Measurements from ENCODE around the gene RARS2.
A peak's percentile ranks its signal among the peaks of the same experiment; 100 is the strongest.

The RARS2 gene

DNA sequence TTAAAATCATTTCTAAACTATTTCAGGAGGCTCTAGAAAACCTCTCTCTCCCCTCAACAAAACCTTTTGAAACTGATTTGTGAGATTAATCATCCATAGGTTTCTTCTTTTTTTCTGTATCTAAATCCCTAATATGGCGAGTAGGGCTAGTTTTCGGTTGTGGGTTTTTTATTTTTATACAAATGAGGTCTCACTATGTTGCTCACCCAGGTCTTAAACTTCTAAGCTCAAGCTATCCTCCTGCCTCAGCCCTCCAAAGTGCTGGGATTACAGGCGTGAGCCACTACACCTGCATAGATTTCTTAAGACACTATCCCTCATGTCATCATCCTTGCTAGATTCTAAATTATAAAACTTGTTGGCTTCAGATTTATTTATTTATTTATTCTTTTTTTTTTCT is 44.1 kb upstream of the RARS2 start:
- Histone ChIP-seq H3K79me2 (ENCODE audit: insufficient read depth, low read depth) (no peaks in the 10 kb centered on the region), H3K4me3 (IDR thresholded peaks at IDR 0.05; ENCODE audit: insufficient read depth, low read depth, low read length) (no peak overlapping the region), H4K20me1 (ENCODE audit: insufficient read depth) (no peaks in the 10 kb centered on the region), H2AFZ (ENCODE audit: low read depth) (no peak overlapping the region), H3K27me3 (ENCODE audit: insufficient read depth, low read depth) (no peaks in the 10 kb centered on the region), H3K4me1 (ENCODE audit: low read depth, poor library complexity, severe bottlenecking) (peaks cover 58% of the 10 kb centered on the region), H3K9ac (no peak overlapping the region), H3K4me2 (no peak overlapping the region), H3K27ac (no peak overlapping the region), H3K36me3 (ENCODE audit: insufficient read depth) (no peaks in the 10 kb centered on the region)
- TF ChIP-seq, protein P1, sequence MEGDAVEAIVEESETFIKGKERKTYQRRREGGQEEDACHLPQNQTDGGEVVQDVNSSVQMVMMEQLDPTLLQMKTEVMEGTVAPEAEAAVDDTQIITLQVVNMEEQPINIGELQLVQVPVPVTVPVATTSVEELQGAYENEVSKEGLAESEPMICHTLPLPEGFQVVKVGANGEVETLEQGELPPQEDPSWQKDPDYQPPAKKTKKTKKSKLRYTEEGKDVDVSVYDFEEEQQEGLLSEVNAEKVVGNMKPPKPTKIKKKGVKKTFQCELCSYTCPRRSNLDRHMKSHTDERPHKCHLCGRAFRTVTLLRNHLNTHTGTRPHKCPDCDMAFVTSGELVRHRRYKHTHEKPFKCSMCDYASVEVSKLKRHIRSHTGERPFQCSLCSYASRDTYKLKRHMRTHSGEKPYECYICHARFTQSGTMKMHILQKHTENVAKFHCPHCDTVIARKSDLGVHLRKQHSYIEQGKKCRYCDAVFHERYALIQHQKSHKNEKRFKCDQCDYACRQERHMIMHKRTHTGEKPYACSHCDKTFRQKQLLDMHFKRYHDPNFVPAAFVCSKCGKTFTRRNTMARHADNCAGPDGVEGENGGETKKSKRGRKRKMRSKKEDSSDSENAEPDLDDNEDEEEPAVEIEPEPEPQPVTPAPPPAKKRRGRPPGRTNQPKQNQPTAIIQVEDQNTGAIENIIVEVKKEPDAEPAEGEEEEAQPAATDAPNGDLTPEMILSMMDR (conservative IDR thresholded peaks at IDR 0.05; ENCODE audit: low read depth, low read length), result no peak

DNA sequence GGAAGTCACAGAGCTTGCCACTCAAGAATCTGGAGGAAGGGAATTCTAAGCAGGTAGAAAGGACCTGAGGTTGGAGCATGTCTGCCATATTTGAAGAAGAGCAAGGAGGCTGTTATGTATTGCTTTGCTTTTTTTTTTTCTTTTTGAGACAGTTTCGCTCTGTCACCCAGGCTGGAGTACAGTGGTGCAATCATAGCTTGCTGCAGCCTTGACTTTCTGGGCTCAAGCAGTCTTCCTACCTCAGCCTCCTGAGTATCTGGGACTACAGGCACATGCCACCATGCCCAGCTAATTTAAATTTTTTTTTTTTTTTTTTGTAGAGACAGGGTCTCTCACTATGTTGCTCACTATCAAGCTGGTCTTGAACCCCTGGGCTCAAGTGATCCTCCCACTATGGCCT is 41.0 kb upstream of the RARS2 start:
- Histone ChIP-seq H3K36me3 (ENCODE audit: insufficient read depth) (no peaks in the 10 kb centered on the region), H3K9ac (no peak overlapping the region), H3K27ac (no peak overlapping the region), H3K4me1 (ENCODE audit: low read depth, poor library complexity, severe bottlenecking) (peaks cover 40% of the 10 kb centered on the region), H3K4me2 (no peak overlapping the region), H3K79me2 (ENCODE audit: insufficient read depth, low read depth) (no peaks in the 10 kb centered on the region), H3K4me3 (IDR thresholded peaks at IDR 0.05; ENCODE audit: insufficient read depth, low read depth, low read length) (no peak overlapping the region), H4K20me1 (ENCODE audit: insufficient read depth) (no peaks in the 10 kb centered on the region), H3K27me3 (ENCODE audit: insufficient read depth, low read depth) (no peaks in the 10 kb centered on the region), H2AFZ (ENCODE audit: low read depth) (no peak overlapping the region)
- TF ChIP-seq, protein P1 (conservative IDR thresholded peaks at IDR 0.05; ENCODE audit: low read depth, low read length), result no peak

DNA sequence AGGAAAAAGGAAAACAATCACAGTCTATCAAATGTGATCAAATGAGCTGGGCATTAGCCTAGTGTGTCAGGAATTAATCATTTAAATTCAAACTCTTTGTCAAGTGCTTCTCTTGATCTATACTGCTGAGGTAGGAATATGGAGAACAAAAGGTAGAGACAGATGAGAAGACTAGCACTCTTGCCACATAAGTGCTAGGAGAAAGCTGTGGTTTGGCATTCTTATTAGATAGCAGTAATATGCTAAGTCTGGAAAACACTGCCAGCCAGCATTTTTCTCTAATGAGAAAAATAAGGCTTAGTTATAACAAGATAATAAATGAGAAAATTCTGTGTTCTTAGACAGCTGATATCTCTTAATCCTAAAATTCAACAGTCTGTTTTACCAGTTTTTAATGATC is 39.1 kb upstream of the RARS2 start:
- Histone ChIP-seq H3K4me1 (ENCODE audit: low read depth, poor library complexity, severe bottlenecking) (peaks cover 48% of the 10 kb centered on the region), H3K4me2 (peak overlapping the region; percentile 61), H3K27ac (peak overlapping the region; percentile 63), H3K9ac (peak overlapping the region; percentile 18; the same call in 1 of the 2 replicates), H2AFZ (ENCODE audit: low read depth) (no peak overlapping the region), H3K36me3 (ENCODE audit: insufficient read depth) (no peaks in the 10 kb centered on the region), H3K27me3 (ENCODE audit: insufficient read depth, low read depth) (no peaks in the 10 kb centered on the region), H4K20me1 (ENCODE audit: insufficient read depth) (no peaks in the 10 kb centered on the region), H3K79me2 (ENCODE audit: insufficient read depth, low read depth) (no peaks in the 10 kb centered on the region), H3K4me3 (IDR thresholded peaks at IDR 0.05; ENCODE audit: insufficient read depth, low read depth, low read length) (no peak overlapping the region)
- TF ChIP-seq, protein P1 (conservative IDR thresholded peaks at IDR 0.05; ENCODE audit: low read depth, low read length), result no peak

DNA sequence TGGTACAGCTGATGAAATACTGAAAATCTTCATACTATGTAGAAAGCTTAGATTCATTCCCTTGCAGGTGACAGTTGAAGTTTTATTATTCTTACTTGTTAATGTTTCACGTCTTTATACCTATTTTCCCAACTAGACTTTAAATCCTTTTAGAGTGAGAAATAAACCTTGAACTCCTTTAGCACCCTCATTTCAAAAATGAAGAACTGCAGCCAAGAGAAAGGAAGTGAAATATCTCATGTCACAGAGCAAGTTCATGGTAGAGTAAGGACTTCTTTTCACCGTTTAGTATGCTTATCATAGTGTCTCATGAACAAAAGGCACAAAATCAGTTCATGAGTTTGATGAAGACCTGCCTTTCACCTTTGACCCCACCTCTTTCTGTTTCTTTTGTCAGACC is 38.6 kb upstream of the RARS2 start:
- H3K27me3 ChIP-seq (ENCODE audit: insufficient read depth, low read depth), result no peaks in the 10 kb centered on the region
- TF ChIP-seq, protein P1 (conservative IDR thresholded peaks at IDR 0.05; ENCODE audit: low read depth, low read length), result no peak
- peaks cover 53% of the 10 kb centered on the region for H3K4me1 ChIP-seq (ENCODE audit: low read depth, poor library complexity, severe bottlenecking)
- H3K36me3 ChIP-seq (ENCODE audit: insufficient read depth), result no peaks in the 10 kb centered on the region
- H4K20me1 ChIP-seq (ENCODE audit: insufficient read depth), result no peaks in the 10 kb centered on the region
- H3K4me3 ChIP-seq (IDR thresholded peaks at IDR 0.05; ENCODE audit: insufficient read depth, low read depth, low read length), result no peak overlapping the region
- H3K9ac ChIP-seq, result peak overlapping the region; percentile 18; the same call in 1 of the 2 replicates
- H3K79me2 ChIP-seq (ENCODE audit: insufficient read depth, low read depth), result no peaks in the 10 kb centered on the region
- H2AFZ ChIP-seq (ENCODE audit: low read depth), result no peak overlapping the region
- peak overlapping the region; percentile 63 for H3K27ac ChIP-seq
- H3K4me2 ChIP-seq, result peak overlapping the region; percentile 61
